ACC112 (cell line): ENCODE results near the gene AKAP6.
A peak's percentile ranks its signal among the peaks of the same experiment; 100 is the strongest.

Experiments used
- H2AFZ ChIP-seq: fragments of 200-600 bp; sonication (generic); one replicate; pipeline ENCODE4 v1.6.0; 2017; ENCODE audit warnings: antibody characterized with exemption, low read length; ENCODE audit not compliant: unreplicated experiment
- H3K27ac ChIP-seq: fragments of 200-600 bp; sonication (generic); 2 replicates; pipeline ENCODE4 v1.5.1; 2014; ENCODE audit warnings: low read depth, mild to moderate bottlenecking, antibody characterized with exemption, low read length, moderate library complexity
- H3K27me3 ChIP-seq: fragments of 200-600 bp; sonication (generic); 2 replicates; pipeline ENCODE4 v1.6.1; 2014; ENCODE audit warnings: mild to moderate bottlenecking, antibody characterized with exemption, low read length, moderate library complexity, mixed read lengths; ENCODE audit not compliant: insufficient read depth
- H3K36me3 ChIP-seq: fragments of 200-600 bp; sonication (generic); 2 replicates; pipeline ENCODE4 v1.6.1; 2016; ENCODE audit warnings: mild to moderate bottlenecking, antibody characterized with exemption, low read length, moderate library complexity, mixed read lengths; ENCODE audit not compliant: insufficient read depth
- H3K4me1 ChIP-seq: fragments of 200-600 bp; sonication (generic); one replicate; pipeline ENCODE4 v1.6.1; 2016; ENCODE audit warnings: low read length, mixed read lengths; ENCODE audit not compliant: insufficient read depth, unreplicated experiment, control insufficient read depth
- H3K4me3 ChIP-seq: fragments of 200-600 bp; sonication (generic); 2 replicates; pipeline ENCODE4 v1.5.1; 2014; ENCODE audit warnings: mild to moderate bottlenecking, low read depth, low read length
- H3K79me2 ChIP-seq: fragments of 200-600 bp; sonication (generic); one replicate; pipeline ENCODE4 v1.6.0; 2016; ENCODE audit warnings: low read length; ENCODE audit not compliant: control insufficient read depth, unreplicated experiment, insufficient read depth

The AKAP6 gene

DNA sequence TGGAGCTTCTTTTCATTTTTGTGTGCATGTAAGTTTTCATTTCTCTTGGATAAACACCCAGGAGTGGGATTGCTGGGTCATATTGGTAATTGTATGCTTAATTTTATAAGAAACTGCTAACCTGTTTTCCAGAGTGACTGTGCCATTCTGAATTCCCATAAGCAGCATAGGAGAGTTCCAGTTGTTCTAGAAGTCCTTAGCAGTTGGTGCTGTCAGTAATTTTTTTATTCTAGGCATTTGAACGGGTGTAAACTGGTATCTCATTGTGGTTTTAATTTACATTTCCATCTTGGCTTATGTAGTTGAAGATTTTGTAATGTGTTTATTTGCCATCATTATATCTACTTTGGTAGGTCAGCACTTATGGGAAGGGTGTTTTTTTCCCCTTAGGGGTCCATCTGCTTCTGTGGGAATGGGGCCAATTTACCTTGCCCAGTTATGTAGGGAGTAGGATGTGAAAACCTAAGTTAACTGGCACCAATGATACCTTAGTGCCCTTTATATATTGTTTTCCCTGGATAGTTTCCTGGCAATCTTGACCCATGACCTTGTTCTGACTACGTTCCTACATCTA lies 202.9 kb downstream of the AKAP6 start:
- Histone ChIP-seq H3K4me1 (no peaks in the 10 kb centered on the region), H3K27ac (no peak overlapping the region), H3K79me2 (no peaks in the 10 kb centered on the region)

DNA sequence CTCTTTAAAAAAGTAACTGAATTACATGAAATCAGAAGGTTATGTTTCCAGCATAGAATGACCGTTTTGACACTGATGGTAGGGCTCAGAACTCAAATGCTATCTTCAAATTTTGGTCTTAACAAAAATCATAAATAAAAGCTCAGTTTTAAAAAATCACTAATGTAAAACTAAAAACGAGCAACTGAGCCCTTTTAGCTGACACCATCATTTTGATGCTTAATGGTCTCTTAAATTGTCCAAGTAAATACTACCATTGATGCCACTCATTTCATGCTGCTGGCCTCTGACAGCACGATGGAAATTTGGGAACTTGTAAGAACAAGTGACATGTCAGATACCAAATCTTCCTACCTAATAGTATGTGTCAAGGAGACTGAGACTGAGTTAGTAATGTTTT lies 205.0 kb downstream of the AKAP6 start:
- no peak overlapping the region for H3K4me3 ChIP-seq
- H3K27me3 ChIP-seq, result no peaks in the 10 kb centered on the region
- no peaks in the 10 kb centered on the region for H3K79me2 ChIP-seq
- H2AFZ ChIP-seq, result no peak overlapping the region
- H3K4me1 ChIP-seq, result no peaks in the 10 kb centered on the region
- no peak overlapping the region for H3K27ac ChIP-seq
- H3K36me3 ChIP-seq, result no peaks in the 10 kb centered on the region

More for the DNA sequence above, 202.9 kb downstream of the AKAP6 start:
- no peak overlapping the region for H3K4me3 ChIP-seq
- H3K27me3 ChIP-seq, result no peaks in the 10 kb centered on the region
- no peak overlapping the region for H2AFZ ChIP-seq
- no peaks in the 10 kb centered on the region for H3K36me3 ChIP-seq

DNA sequence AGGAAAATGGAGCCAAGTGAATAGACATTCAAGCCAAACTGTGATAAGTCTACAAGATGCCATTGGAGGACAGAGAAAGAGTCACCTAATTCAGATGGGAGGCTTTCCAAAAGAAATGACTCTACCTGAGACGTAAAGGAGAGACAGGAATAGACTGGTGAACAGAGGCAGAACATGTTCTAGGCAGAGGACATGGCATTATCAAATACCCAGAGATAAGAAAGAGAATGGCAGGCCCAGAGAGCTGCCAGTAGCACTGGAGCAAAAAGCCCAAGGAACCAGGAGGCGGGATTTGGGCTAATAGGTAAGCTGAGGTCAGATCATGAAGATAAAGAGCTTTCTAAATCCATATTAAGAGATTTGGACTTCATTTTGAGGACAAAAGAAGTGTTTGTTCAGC lies 207.1 kb downstream of the AKAP6 start:
- no peak overlapping the region for H3K4me3 ChIP-seq
- H2AFZ ChIP-seq, result no peak overlapping the region
- H3K79me2 ChIP-seq, result no peaks in the 10 kb centered on the region
- no peaks in the 10 kb centered on the region for H3K4me1 ChIP-seq
- H3K27ac ChIP-seq, result no peak overlapping the region
- H3K27me3 ChIP-seq, result no peaks in the 10 kb centered on the region
- H3K36me3 ChIP-seq, result no peaks in the 10 kb centered on the region

DNA sequence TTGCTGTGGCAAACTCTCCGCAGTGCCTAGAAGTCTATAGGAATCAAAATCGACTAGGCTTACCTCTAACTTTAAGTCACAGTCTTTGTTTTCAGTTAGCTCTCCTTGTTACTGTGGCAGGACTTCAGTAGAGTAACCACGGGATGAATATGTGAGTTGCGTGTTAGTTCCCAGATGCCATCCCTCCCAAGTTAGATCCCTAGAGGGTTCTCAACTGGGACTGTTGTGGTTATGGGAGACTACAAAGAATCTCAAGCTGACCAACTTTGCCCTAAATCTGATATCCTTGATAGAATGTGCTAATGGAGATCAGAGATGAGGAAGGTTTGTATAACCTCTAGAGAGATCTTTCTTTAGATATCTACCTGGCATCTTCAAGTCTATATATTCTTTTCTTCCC lies 208.1 kb downstream of the AKAP6 start:
- no peak overlapping the region for H3K4me3 ChIP-seq
- H3K27ac ChIP-seq, result no peak overlapping the region
- no peaks in the 10 kb centered on the region for H3K36me3 ChIP-seq
- H3K4me1 ChIP-seq, result no peaks in the 10 kb centered on the region
- no peaks in the 10 kb centered on the region for H3K27me3 ChIP-seq
- H3K79me2 ChIP-seq, result no peaks in the 10 kb centered on the region
- H2AFZ ChIP-seq, result no peak overlapping the region

DNA sequence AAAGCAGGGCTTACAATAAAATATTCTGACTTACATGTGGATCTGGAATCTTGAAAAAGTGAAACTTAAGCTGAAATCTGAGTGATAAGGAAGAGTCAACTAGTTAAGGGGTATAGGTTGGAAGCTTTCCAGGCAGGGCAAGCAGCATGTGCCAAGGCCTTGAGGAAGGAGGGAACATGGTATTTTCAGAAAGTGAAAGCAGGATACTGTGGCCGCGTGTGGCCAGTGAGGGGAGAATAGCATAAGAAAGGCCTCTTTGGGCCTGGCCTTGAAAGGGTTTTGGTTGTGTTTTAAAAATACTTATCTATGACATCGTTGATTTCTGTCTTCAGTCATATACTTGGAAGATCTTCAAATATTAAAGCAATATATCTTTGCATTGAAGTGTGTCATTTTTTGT lies 213.4 kb downstream of the AKAP6 start:
- Histone ChIP-seq H3K27me3 (no peaks in the 10 kb centered on the region), H3K27ac (no peak overlapping the region), H3K4me3 (no peak overlapping the region), H3K36me3 (no peaks in the 10 kb centered on the region), H3K79me2 (no peaks in the 10 kb centered on the region), H2AFZ (peak overlapping the region; percentile 64), H3K4me1 (no peaks in the 10 kb centered on the region)

DNA sequence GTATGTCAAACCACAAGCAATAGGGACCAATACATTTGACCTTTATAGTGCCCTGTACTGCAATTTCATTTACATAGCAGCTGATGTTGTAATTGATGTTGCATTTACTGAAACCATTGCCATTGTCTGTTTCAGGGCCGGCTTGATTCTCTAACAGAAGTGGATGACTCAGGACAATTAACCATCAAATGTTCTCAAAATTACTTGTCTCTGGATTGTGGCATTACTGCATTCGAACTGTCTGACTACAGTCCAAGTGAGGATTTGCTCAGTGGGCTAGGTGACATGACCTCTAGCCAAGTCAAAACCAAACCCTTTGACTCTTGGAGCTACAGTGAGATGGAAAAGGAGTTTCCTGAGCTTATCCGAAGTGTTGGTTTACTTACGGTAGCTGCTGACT lies 216.0 kb downstream of the AKAP6 start:
- Histone ChIP-seq H2AFZ (no peak overlapping the region), H3K79me2 (no peaks in the 10 kb centered on the region), H3K4me3 (no peak overlapping the region), H3K36me3 (no peaks in the 10 kb centered on the region), H3K27ac (no peak overlapping the region), H3K27me3 (no peaks in the 10 kb centered on the region), H3K4me1 (no peaks in the 10 kb centered on the region)

DNA sequence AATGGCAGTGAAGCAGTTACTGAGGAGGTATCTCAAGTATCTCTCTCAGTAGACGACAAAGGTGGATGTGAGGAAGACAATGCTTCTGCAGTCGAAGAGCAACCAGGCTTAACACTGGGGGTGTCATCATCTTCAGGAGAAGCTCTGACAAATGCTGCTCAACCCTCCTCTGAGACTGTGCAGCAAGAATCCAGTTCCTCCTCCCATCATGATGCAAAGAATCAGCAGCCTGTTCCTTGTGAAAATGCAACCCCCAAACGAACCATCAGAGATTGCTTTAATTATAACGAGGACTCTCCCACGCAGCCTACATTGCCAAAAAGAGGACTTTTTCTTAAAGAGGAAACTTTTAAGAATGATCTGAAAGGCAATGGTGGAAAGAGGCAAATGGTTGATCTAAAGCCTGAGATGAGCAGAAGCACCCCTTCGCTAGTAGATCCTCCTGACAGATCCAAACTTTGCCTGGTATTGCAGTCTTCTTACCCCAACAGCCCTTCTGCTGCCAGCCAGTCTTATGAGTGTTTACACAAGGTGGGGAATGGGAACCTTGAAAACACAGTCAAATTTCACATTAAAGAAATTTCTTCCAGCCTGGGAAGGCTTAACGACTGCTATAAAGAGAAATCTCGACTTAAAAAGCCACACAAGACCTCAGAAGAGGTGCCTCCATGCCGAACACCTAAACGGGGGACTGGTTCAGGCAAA lies 216.6 kb downstream of the AKAP6 start:
- Histone ChIP-seq H3K27ac (no peak overlapping the region), H3K27me3 (no peaks in the 10 kb centered on the region), H3K36me3 (no peaks in the 10 kb centered on the region), H3K79me2 (no peaks in the 10 kb centered on the region), H2AFZ (no peak overlapping the region), H3K4me3 (no peak overlapping the region), H3K4me1 (no peaks in the 10 kb centered on the region)

DNA sequence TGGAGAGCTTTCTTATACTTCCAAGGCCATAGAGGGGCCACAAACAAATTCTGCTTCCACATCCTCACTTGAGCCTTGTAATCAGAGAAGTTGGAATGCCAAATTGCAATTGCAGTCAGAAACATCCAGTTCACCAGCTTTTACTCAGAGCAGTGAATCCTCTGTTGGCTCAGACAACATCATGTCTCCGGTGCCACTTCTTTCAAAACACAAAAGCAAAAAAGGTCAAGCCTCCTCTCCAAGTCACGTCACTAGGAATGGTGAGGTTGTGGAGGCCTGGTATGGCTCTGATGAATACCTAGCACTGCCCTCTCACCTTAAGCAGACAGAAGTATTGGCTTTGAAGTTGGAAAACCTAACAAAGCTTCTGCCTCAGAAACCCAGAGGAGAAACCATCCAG lies 217.1 kb downstream of the AKAP6 start:
- Histone ChIP-seq H3K27me3 (no peaks in the 10 kb centered on the region), H3K27ac (no peak overlapping the region), H3K4me1 (no peaks in the 10 kb centered on the region), H3K4me3 (no peak overlapping the region), H3K36me3 (no peaks in the 10 kb centered on the region), H3K79me2 (no peaks in the 10 kb centered on the region), H2AFZ (no peak overlapping the region)

DNA sequence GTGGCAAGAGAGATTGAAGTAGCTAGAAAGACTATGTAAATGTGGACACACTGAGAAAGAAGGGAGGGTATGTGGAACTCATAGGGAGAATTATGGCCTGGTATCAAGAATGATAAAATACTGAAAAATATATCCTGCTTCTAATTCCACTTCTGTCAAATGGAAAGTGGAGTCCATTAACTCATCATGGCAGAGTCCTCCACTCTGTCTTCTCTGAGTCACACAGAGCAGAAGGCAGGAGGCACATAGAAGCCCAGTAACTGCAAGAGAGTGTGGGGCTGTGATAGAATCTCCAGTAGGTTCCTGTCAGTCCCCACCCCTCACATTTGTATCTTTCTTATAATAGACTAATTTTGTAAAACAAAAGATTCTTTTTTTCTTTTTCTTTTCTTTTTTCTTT lies 223.7 kb downstream of the AKAP6 start:
- H3K27me3 ChIP-seq, result no peaks in the 10 kb centered on the region
- no peak overlapping the region for H3K4me3 ChIP-seq

DNA sequence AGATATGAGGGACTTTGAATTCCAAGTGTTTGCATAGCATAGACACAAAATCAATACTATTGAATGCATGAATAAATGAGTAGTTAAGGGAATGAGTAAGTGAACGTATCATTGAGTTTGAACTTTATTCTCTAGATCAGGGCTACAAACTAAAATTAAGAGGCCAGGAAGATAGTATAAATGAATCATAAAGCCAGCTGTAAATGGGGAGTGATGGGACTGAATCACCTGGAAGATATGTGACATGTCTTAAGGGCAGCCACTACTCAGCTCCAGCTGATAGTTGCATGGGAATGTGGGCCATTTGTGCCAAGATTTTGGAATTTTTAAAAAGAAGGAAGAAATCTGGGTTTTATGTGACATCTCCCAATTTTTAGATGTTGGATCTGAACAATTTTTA lies 229.9 kb downstream of the AKAP6 start:
- no peaks in the 10 kb centered on the region for H3K36me3 ChIP-seq
- no peak overlapping the region for H3K4me3 ChIP-seq
- no peak overlapping the region for H2AFZ ChIP-seq
- H3K27ac ChIP-seq, result no peak overlapping the region
- H3K79me2 ChIP-seq, result no peaks in the 10 kb centered on the region
- peaks cover 20% of the 10 kb centered on the region for H3K4me1 ChIP-seq
- H3K27me3 ChIP-seq, result no peaks in the 10 kb centered on the region

More for the DNA sequence above, 223.7 kb downstream of the AKAP6 start:
- Histone ChIP-seq H3K79me2 (no peaks in the 10 kb centered on the region), H3K27ac (no peak overlapping the region), H2AFZ (no peak overlapping the region), H3K4me1 (no peaks in the 10 kb centered on the region), H3K36me3 (no peaks in the 10 kb centered on the region)

DNA sequence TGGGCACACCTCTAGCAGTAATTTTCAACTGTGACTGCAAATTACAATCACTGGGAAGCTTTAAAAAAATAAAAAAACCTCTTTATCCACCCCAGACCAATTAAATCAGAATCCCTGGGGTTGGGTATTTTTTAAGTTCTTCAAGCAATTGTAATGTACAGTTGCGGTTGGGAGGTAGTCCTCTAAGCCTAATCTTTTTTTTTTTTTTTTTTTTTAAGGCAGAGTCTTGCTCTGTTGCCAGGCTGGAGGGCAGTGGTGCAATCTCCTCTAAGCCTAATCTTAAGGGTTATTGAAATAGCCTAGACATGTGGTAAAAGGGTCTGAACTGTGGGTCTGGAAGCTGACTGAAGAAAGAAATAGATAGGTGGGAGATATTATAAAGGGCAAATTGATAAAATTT lies 230.5 kb downstream of the AKAP6 start:
- Histone ChIP-seq H3K27ac (0 out of 2 replicates have a peak overlapping the region, but pooled peaks have one; percentile 7), H3K36me3 (no peaks in the 10 kb centered on the region), H3K27me3 (no peaks in the 10 kb centered on the region)

More for the DNA sequence above, 230.5 kb downstream of the AKAP6 start:
- Histone ChIP-seq H3K4me1 (peaks cover 23% of the 10 kb centered on the region), H2AFZ (no peak overlapping the region), H3K79me2 (no peaks in the 10 kb centered on the region), H3K4me3 (no peak overlapping the region)
